Measurements from ENCODE around the gene BATF3.

BATF3 gene

DNA sequence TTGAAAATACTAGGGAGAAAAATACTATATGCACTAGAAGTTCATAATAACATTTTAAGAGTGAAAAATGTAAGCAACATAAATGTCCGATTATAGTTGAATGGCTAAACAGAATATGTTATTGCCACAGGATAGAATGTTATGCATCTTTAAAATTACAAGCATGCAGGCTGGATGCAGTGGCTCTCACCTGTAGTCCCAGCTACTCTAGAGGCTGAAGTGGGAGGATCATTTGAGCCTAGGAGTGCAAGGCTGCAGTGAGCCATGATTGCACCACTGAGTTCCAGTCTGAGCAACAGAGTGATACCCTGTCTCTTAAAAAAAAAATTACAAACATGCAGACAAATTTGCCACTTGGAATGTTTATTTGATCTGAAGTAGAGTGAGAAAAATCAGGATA lies 3.0 kb upstream of the BATF3 start:
- peak in 1 of 2 experiments; percentile 33 for DNase-seq

- peak in 1 of 2 experiments; percentile 25 for DNase-seq
Measured at GRCh38 chr1:212701910-212702309, 2.3 kb upstream of the BATF3 start.

DNA sequence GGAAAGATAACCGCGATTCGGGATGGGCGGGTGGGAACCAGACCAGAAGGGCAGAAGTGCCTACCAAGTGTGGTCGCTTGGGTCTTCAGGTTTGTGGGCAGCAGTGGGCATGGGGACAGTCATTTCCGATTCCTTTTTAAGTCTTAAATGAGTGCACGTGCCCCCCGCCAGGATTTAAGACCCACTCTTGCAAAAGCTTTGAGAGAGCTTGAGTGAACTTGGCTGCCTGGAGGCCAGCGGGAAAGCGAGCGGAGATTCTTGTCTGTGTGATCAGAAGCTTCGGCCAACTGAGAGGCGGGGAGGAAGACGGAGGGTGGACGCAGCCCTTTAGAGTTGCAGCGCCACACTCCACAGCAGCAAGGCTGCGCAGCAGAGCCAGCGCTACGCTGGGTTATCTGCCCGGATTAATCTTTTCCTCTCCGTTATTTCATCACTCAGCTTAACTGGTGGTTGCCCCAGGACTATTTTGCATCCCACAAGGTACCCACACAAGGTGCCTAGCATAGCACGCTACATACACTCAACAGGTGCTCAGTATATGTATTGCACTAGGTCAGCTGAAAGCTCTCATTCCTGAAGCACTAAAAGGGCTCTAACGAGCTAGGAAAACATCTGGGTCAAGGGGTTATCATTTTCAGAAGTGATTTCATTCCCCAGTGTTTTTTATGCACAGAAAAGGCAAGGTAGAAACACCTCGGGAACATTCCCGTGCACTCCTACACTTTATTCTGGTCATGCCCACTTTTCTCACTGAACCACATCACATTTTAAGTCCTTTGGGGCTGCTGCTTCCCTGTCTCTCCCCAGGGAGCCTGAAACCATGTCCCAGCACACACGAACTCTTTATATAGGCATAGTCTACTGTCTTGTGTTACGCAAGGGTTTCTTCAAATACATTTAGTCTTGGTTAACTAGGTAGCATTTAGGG lies 1.5 kb upstream of the BATF3 start:
- DNase-seq = peak; percentile 66 to 70

GRCh38 chr1:212700223-212700891 lies 717 bp upstream of the BATF3 start:
- DNase-seq = peak; percentile 84 to 87

DNA sequence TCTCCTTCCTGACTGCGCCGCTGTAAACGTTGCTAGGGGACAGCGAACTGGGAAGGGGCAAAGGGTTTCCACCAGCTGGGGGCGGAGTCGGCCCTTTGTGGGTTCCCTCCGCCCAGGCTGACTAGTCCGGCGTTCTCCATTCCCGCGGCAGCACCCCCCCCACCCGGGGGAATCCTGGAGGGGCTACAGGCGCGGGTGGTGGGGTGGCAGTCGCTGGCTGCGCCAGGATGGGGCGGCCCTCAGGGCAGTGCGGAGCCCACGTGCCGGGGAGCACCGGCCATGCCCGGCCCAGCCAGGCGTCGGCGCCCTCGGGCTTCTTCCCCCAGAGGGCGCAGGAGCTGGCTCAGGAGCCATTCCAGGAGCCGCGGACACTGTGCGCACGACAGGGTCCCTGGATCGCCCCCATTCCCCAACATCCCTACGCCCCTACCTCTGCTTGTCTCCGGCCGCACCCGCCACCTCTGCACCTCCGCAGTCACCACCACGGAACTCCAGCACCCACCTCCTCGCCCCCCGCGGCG lies 476 bp downstream of the BATF3 start:
- peak; percentile 82 to 85 for DNase-seq

DNA sequence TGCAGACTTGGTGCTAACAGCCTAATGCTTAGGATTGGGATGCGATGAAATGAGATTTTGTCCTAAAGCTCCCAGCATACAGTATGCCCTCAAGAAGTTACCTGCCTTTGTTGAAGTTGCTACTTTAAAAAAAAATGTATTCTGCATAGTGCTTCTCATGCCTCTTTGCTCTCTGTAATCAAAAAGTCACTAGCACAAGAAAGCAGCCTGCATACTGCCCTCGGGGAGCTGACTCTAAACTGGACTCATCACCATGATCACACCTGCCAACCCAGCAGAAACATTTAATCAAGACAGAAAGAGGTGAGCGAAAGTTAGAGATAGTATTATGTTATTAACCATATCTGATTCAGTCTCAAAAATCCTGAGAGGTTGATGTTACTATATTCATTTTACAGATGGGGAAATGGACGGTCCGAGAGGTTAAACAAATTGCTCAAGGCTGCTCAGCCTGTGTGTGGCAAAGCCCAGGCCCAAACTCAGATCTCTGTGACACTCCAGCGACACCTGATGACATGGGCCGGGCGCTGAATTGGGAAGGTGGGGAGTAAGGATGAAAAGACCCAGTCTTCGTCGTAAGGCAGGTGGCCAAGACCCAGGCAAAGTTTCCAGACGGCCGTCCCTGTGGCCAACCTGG lies 1.1 kb downstream of the BATF3 start:
- DNase-seq = no peak

GRCh38 chr1:212696721-212697331 lies 2.8 kb downstream of the BATF3 start:
- peak in 1 of 2 experiments; percentile 49 for DNase-seq

- no peak for DNase-seq
Measured at GRCh38 chr1:212692774-212693644, 6.6 kb downstream of the BATF3 start.

DNA sequence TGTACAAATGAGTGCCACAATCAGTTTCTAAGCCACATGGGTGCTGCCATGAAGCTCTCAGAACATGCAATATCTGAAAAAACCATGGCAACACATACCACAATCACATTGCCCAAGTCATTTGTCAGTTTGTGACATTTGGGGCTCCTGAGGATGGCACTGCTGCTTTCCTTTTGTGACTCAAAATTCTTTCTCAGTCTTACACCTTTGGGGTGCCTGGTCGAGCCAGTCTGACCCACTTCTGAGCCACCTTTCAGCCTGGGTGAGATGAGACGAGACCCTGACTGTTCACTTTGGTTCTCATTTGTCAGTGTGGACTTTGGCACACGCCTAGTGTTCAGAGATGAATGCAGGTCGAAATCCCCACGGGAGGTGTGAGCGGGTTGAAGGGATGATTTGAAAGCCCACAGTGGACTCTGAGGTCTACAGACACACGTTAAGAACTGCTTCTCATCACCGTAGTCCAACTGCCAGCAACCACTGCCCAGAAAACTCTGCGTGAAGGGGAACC lies 8.0 kb downstream of the BATF3 start:
- DNase-seq = peak; percentile 67 to 68

DNA sequence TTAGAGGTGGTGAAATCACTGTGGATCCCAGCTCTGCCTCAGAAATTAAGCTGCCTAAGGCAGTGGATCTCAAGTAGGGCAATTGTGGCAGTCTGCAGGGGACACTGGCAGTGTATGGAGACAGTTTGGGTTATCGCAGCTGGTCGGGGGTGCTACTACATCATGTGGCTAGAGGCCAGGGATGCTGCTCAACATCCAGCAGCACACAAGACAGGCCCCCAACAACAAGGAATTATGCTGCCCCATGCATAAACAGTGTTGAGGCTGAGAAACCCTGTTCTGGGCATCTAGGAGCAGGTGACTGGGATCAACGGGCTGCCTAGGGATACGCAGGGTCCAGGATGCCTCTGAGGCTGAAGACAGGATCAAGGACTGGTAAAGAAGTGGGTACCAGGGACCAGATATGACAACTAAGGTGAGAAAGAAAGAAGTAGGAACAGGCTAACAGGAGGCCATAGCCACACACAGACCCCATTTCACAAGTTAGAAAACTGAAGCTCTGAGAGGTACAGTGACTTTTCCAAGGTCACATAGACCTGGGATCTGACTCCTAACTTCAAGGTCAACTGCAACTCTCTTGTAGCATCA lies 8.7 kb downstream of the BATF3 start:
- no peak for DNase-seq

DNA sequence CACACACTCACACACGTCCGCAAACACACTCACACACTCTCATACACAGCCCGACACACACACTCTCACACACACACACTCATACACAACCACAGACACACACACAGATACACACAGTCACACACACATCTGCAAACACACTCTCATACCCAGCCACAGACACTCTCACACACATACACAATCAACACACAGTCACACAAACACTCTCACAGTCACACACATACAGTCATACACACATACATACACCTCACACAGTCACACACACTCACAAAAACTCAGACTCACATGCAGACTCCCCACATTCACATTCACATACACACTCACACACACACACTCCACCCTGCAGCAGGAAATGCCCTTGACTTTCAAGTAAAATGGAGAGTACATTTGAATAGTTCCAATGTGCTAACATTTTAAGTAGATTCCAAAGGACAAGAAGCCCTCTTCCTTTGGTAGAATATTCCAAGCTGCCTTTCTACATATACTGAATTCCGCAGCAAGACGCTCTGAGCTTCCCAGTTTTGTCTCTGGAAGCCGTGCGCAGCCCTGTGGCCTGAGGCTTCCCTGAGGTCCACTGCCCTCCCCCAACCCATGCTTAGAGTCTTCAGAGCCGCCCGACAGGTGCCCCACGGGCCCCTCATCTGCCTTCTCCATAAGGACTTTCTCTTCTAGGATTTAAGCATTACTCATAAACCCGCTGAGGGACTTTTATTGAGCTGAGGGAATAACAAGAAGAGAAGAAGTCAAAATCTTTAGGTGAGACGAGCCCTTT lies 9.7 kb downstream of the BATF3 start:
- DNase-seq = no peak

DNA sequence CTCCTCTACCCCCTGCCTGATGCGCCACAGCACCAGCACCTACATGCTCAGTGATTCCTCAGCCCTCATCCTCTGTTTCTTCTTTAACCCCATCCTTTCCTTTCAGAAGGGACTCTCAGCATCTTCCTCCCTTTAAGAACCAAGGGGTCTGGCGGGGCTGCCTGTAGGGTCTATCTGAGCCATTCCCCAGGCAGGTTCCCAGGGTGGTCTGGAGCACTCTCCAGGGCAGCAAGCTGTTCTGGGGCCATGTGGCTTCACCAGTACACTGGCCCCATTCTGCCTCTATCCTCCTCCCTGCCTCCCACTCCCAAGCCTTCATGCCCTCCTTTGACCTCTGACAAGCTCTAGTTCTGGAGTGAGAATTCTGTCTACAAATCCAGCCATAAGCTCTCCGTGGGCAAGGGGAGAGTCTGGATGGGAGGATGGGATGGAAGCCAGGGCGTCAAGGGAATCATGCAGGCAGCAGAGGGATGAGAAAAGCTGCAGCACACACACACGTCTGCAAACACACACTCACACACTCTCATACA lies 10.4 kb downstream of the BATF3 start:
- DNase-seq = no peak

- DNase-seq = no peak
Measured at GRCh38 chr1:212688341-212689047, 11.1 kb downstream of the BATF3 start.

GRCh38 chr1:212687811-212688210 lies 11.8 kb downstream of the BATF3 start:
- DNase-seq = no peak

GRCh38 chr1:212686591-212686990 lies 13.0 kb downstream of the BATF3 start:
- DNase-seq = no peak

DNA sequence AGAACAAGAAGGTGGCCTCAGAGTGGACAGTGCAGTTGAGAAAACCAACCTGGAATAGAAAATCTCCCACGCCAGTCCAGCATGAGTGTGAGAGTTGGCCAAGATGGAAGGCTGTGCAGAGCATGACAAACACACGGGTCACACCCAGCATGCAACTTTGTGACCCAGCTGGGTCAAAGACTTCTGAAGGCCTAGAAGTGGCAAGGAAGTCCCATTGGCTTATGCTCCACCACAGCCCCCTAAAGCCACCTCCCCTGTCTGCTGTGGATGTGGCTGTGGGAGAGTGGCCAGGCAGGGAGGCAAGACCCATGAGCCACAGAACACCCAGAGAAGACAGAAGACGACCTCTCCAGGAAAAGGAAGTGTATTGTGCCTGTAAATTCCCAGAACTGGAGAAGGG lies 13.6 kb downstream of the BATF3 start:
- DNase-seq = no peak

GRCh38 chr1:212685429-212685828 lies 14.2 kb downstream of the BATF3 start:
- no peak for DNase-seq

DNA sequence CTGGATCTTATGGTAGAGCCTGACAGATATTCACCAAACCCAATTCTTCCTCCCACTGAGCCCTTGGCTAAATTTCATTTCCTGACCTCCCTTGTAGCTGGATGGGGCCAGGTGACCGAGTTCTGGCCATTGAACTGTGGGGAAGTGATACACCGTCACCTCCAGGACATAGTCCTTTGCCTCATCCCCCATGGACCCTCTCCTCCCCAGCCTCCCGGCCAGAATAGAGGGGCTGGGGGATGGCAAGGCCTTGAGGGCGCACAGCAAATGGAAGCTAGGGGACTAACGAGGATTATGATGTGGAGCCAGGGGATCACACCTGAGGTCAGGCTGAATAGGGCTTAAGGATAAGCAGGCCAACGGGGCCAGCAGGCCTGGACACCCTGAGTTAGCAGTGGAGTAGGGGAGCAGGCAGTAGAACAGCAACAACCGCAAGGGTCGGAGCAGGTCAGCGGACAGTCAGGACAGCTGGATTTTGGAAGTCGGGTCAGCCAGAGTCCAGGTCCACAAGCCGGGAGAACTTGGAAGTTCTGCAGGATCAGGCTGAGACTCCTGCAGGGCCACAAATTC lies 15.0 kb downstream of the BATF3 start:
- DNase-seq = no peak

DNA sequence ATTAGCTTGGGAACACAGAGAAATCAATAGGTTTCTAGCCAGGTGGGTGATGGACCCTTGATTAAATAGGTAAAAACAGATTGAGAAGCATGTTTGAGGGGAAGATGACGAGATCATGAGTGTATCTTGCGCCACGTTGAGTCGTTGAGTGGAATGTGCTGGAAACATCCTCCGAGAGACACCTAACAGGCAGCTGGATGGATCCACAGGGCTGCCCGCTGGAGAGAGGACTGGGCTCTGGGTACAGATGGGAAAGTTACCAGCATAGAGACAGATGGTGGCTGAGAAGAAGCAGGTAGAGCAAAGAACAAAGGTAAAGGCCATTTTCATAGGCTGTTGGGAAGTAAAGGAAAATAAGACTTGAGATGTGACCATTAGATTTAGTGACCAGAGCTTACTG lies 15.6 kb downstream of the BATF3 start:
- no peak for DNase-seq
